Right cardiac atrium (tissue), 5 donors: ENCODE data around the gene FHAD1. TPM values are rescaled to one million over a fixed set of nuclear protein-coding genes. Genes with fewer than 3 reads are reported as not detected.
A peak's percentile ranks its signal among the peaks of the same experiment; 100 is the strongest.

ENCODE experiments used
- ATAC-seq, 2 donors: fragments of 200-7000 bp; cut with Tn5 transposase; one replicate each; pipeline versions ENCODE4 v1.8.0 to v1.9.1; 2020; ENCODE audit warnings: moderate library complexity in 2 of 2, mild to moderate bottlenecking in 1 of 2
- DNase-seq, 3 donors: peaks; one replicate each; pipeline ENCODE4 v3.0.0-alpha.2; 2020
- H3K27ac ChIP-seq: one replicate; pipeline ENCODE4 v1.5.1; 2013; ENCODE audit warnings: mild to moderate bottlenecking, low read length, control low read depth, moderate library complexity
- H3K27me3 ChIP-seq: one replicate; pipeline ENCODE4 v1.6.1; 2013; ENCODE audit not compliant: control insufficient read depth, insufficient read depth
- H3K4me1 ChIP-seq: one replicate; pipeline ENCODE4 v1.6.1; 2013; ENCODE audit warnings: low read length; ENCODE audit not compliant: control insufficient read depth, insufficient read depth
- H3K4me3 ChIP-seq: one replicate; pipeline ENCODE4 v1.5.1; 2013; ENCODE audit warnings: low read length, control low read depth
- H3K9me3 ChIP-seq: one replicate; pipeline ENCODE4 v1.6.1; 2013; ENCODE audit warnings: low read length; ENCODE audit not compliant: control insufficient read depth
- WGBS: extraction: QIAGEN DNeasy Blood & Tissue Kit; methylation state at CpG from one replicate; pipeline ENCODE4 v1.1.7; 2013; 5-methylcytosine and 5-hydroxymethylcytosine counted together
- intact Hi-C, 4 donors: fragments of 100-400 bp; cut with DNase I; formaldehyde crosslinking; loops; one replicate each; pipeline versions ENCODE4 v1.11.0 to v1.14.0; 2022 to 2023
- polyA plus RNA-seq: library from polyadenylated mRNA; stranded (reverse); fragments of 200-250 nt; gene quantifications from one replicate; pipeline ENCODE4 v1.2.3, GENCODE V29; 2013
- total RNA-seq, 4 donors: library from RNA; stranded (reverse); fragmentation: NEBNext Ultra II Directional; extraction: Animal tissue kit (Norgen Biotek cat#: 25700); gene quantifications; one replicate each; pipeline ENCODE4 v1.2.1, GENCODE V29; 2021
- donor health status: healthy with polysubstance abuse.
- donor health status: DM: no; HTN: yes; CAD: no.
- donor health status: DM: no; HTN: no; CAD: no.
- donor health status: DM: no; HTN: yes; CAD: no; lungs with severe emphysema.
- donor health status: DM: yes; HTN: yes; CAD: no.

Gene FHAD1
- total and polyA plus RNA-seq, 5 donors: 0.06 to 1.0 (median 0.17) TPM; not detected in 1

DNA sequence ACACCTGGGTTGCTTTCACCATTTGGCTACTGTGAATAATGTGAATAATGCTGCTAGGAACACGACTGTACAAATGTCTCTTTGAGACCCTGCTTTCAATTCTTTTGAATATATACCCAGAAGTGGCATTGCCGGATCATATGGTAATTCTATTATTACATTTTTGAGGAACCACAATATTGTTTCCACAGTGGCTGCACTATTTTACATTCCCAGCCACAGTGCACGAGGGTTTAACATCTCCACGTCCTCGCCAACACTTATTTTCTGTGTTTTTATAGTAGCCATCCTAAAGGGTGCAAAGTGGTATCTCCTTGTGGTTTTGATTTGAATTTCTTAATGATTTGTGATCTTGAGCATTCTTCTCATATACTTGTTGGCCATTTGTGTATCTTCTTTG, 15.7 kb downstream of the FHAD1 start:
- Histone ChIP-seq H3K27ac (no peak overlapping the region), H3K27me3 (no peaks in the 10 kb centered on the region), H3K4me1 (peaks cover 10% of the 10 kb centered on the region), H3K4me3 (no peak overlapping the region), H3K9me3 (no peaks in the 10 kb centered on the region)
- no peak for ATAC-seq
- no peak for DNase-seq
- 85% methylated on average over 5 of the region's 5 CpGs for WGBS
- intact Hi-C loops: no loop called here

DNA sequence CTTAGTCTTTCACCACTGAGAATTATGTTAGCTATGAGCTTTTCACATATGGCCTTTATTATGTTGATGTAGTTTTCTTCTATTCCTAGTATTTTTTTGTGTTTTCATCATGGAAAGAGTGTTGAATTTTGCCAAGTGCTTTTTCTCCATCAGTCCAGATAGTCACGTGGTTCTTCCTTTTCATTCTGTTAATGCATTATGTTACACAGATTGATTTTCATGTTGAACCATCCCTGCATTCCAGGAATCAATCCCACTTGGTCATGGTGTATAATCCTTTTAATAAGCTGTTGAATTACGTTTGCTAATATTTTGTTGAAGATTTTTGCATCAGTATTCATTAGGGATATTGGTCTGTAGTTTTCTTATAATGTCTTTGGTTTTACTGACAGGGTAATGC, 17.7 kb downstream of the FHAD1 start:
- intact Hi-C loops: no loop called here
- H3K27me3 ChIP-seq: no peaks in the 10 kb centered on the region
- DNase-seq: no peak
- no peak overlapping the region for H3K4me3 ChIP-seq
- peaks cover 9% of the 10 kb centered on the region for H3K4me1 ChIP-seq
- 78% methylated on average over 2 of the region's 2 CpGs for WGBS
- no peak overlapping the region for H3K27ac ChIP-seq
- no peak for ATAC-seq
- H3K9me3 ChIP-seq: no peaks in the 10 kb centered on the region

DNA sequence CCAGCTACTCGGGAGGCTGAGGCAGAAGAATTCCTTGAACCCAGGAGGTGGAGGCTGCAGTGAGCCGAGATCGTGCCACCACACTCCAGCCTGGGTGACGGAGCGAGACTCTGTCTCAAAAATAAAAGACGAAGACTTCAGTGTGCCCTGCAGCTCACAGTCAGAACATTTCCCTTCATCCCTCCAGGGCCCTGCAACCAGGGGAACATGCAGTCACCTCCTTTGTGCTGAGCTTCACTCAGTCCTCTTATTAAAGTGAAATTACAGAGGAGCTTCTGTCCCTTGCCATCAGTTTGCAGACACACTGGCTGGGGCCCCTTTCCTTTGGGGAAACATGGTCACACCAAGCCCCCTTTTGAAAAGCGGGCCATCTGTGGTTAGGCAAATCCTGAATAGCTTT, 24.2 kb downstream of the FHAD1 start:
- intact Hi-C loops: loop anchor here (5.0 kb wide), 3 partner anchors 119 to 144 kb away; partner anchors contain the start of gene TMEM51 (in 3 of the 4)
- no peaks in the 10 kb centered on the region for H3K9me3 ChIP-seq
- ATAC-seq (no peak), DNase-seq (no peak)
- no peak overlapping the region for H3K4me3 ChIP-seq
- no peaks in the 10 kb centered on the region for H3K4me1 ChIP-seq
- WGBS: 76% methylated on average over 6 of the region's 7 CpGs
- H3K27me3 ChIP-seq: no peaks in the 10 kb centered on the region
- H3K27ac ChIP-seq: no peak overlapping the region

DNA sequence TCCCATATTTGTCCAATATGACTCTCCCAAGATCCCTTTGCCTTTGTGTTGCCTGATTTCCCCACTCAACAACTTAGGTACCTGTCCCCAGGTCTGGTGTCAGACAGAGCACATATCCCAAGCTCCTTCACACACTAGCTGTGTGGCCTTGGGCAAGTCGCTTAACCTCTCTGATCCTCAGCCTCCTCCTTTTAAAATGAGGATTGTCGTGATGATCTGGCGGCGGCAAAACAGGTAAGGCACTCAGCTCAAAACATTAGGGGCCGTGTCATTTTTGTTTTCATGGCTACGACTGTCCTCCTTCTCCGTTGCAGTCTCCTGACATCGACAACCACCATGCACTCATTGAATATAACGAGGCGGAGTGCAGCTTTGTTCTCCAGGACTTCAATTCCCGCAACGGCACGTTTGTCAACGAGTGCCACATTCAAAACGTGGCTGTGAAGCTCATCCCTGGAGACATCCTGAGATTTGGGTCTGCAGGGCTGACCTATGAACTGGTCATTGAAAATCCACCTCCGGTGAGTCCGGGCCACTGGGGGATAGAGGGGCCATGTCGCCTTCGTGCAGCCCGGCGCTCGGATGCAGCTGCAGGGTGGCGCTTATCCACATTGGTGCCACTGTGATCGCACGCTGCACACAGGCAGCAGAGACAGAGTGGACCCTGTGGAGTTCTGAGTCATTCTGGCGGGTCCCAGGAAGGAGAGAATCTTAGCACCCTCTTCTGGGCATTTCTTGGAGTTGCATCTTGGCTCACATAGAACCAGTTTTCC, 25.2 kb downstream of the FHAD1 start:
- no peak overlapping the region for H3K4me3 ChIP-seq
- no peak overlapping the region for H3K27ac ChIP-seq
- intact Hi-C loops: loop anchor here (5.0 kb wide), 3 partner anchors 120 to 145 kb away; partner anchors contain the start of gene TMEM51 (in 3 of the 4)
- ATAC-seq (peak; percentile 78 to 90), DNase-seq (peak; percentile 33 to 74 (median 69))
- H3K4me1 ChIP-seq: no peaks in the 10 kb centered on the region
- 32% methylated on average over 26 of the region's 26 CpGs for WGBS
- H3K27me3 ChIP-seq: no peaks in the 10 kb centered on the region
- no peaks in the 10 kb centered on the region for H3K9me3 ChIP-seq

DNA sequence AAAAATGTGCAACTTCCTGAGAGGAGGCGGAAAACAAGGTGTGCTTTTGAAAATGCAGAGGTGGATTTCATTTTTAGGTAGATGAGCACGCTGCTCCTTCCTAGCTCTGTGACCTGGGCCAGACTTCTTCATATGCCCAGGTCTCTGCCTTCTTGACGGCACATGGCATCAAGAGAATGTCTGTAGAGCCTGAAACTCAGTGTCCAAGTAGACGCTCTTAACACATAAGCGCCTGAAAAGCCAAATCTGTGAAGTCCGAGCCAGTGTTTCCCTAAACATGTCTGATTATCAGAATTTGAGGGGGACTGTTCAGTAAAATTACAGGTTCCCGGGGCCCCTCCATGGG, 25.7 kb downstream of the FHAD1 start:
- ATAC-seq: no peak
- WGBS: 40% methylated on average over 7 of the region's 7 CpGs
- Histone ChIP-seq H3K4me3 (no peak overlapping the region), H3K27ac (no peak overlapping the region), H3K4me1 (no peaks in the 10 kb centered on the region), H3K9me3 (no peaks in the 10 kb centered on the region), H3K27me3 (no peaks in the 10 kb centered on the region)
- no peak for DNase-seq
- intact Hi-C loops: loop anchor here (5.0 kb wide), 3 partner anchors 120 to 145 kb away; partner anchors contain the start of gene TMEM51 (in 3 of the 4)

DNA sequence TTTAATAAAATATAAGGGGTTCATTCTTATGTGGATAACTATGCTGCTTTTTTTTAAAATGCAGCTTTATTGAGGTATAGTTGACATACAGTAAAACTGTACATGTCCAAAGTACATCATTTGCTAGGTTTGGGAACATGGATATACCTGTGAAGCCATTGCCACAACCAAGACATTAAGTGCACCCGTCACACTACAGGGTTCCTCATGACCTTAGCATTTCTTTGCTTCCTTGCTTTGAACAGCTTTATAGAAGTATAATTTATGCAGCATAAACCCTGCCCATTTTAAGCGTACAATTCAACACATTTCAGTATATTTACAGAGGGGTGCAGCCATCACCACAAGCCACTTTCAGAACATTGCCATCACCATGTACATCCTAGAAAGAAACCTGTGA, 26.3 kb downstream of the FHAD1 start:
- DNase-seq (no peak), ATAC-seq (no peak)
- Histone ChIP-seq H3K27me3 (no peaks in the 10 kb centered on the region), H3K9me3 (no peaks in the 10 kb centered on the region), H3K4me1 (no peaks in the 10 kb centered on the region), H3K4me3 (no peak overlapping the region), H3K27ac (no peak overlapping the region)
- WGBS: 78% methylated on average over 2 of the region's 2 CpGs
- intact Hi-C loops: loop anchor here (5.0 kb wide), 3 partner anchors 121 to 146 kb away; partner anchors contain the start of gene TMEM51 (in 3 of the 4)

DNA sequence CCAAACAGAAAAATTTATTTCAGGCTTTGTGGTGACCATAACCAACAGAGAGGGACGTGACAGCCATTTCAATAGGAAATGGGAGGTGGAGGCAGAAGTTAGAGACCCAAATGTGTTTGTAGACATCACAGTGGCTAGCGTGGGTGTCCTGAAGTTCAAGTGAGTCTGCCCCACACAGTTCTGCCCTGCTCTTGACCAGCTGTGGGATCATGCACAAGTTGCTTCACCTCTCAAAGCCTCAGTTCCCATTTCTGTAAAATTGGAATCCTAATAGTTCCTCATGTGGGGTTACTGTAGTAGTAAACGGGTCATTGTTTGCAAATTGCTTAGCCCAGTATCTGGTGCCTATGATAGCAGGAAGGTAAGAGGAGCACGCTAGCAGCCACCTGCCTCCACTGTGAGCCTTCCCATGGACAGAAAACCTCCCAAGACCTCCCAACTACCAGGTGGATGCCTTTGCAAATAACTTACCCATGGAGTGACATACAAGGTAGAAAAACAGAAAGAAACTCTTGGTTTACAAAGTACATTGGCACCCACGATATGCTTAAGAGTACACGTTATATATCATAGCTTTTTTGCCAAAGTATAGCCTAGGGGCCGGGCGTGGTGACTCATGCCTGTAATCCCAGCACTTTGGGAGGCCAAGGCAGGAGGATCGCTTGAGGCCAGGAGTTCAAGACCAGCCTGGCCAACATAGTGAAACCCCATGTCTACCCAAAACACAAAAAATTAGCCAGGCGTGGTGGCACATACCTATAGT, 29.1 kb downstream of the FHAD1 start:
- intact Hi-C loops: no loop called here
- H3K4me1 ChIP-seq: no peaks in the 10 kb centered on the region
- DNase-seq (no peak), ATAC-seq (peak in 1 of 2 donors; percentile 32)
- no peaks in the 10 kb centered on the region for H3K9me3 ChIP-seq
- no peak overlapping the region for H3K27ac ChIP-seq
- no peak overlapping the region for H3K4me3 ChIP-seq
- H3K27me3 ChIP-seq: no peaks in the 10 kb centered on the region
- WGBS: 84% methylated on average over 10 of the region's 10 CpGs

DNA sequence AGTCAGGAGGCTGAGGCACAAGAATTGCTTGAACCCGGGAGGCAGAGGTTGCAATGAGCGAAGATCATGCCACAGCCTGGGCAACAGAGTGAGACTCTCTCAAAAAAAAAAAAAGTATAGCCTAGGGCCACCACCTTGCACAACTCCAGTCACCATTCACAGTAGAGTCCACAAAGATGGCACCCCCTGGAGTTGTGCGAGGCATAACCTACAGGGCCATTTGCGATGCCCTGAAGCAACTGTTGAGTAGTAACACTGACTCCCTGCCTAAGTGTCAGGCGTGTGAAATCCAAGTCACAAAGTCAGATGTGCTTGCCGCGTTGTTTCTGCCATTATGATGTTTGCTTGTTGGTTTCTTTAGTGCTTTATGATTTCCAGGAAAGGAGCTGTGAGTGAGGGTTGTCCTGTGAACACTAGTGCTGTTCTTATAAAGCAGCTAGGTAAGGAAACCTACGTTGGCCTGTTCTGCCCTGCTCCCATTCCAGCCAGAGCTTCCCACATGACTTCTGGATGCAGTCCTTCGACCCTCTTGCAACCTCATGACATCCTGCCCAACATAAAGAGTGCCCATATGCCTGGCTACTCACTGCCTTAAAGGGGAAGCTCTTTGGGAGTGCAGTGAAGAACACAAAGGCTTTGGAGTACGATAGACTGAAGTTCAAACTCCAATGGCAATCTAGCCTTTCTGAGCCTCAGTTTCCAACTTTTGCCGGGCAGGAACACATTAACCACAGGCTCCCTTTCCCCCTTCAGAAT, 29.8 kb downstream of the FHAD1 start:
- ATAC-seq (no peak), DNase-seq (no peak)
- no peak overlapping the region for H3K4me3 ChIP-seq
- intact Hi-C loops: no loop called here
- H3K27me3 ChIP-seq: no peaks in the 10 kb centered on the region
- H3K4me1 ChIP-seq: no peaks in the 10 kb centered on the region
- H3K27ac ChIP-seq: no peak overlapping the region
- WGBS: 87% methylated on average over 11 of the region's 11 CpGs
- H3K9me3 ChIP-seq: no peaks in the 10 kb centered on the region

DNA sequence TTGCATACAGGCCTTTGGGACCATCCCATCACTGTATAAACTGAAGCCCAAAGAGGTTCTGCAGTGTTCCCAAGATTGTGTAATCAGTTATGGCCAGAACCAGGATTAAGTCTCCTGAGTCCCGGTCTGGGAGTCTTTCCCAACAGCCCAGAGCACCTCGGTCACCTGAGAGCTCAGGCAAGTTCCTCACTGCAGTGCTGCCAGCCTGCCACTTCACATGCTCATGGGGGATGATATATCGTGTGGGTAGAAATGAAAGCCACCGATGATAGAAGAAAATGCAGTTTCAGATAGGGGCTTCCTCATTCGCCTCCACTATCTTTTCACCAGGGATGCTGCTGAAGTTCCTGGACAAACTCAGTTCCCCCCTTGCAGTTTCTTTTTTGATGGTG, 30.4 kb downstream of the FHAD1 start:
- intact Hi-C loops: no loop called here
- Histone ChIP-seq H3K4me1 (no peaks in the 10 kb centered on the region), H3K27ac (no peak overlapping the region), H3K9me3 (no peaks in the 10 kb centered on the region), H3K27me3 (no peaks in the 10 kb centered on the region), H3K4me3 (no peak overlapping the region)
- WGBS: 83% methylated on average over 5 of the region's 5 CpGs
- ATAC-seq (no peak), DNase-seq (no peak)

DNA sequence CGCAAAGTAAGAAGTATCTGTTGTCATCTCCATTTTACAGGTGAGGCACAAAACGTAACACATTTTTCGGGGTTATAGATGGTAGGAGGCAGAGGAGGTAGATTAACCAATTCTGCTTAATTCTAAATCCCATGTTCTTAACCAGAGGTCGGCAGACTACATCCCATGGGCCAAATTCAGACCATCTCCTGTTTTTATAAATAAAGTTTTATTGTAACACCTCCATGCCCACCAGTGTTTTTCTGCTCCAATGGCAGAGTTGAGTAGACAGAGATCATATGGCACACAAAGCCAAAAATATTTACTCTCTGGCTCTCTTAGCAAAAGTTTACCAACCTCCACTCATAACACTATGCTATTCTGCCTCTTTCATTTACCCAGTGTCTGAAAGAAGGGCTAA, 30.9 kb downstream of the FHAD1 start:
- no peaks in the 10 kb centered on the region for H3K27me3 ChIP-seq
- ATAC-seq: no peak
- no peaks in the 10 kb centered on the region for H3K4me1 ChIP-seq
- intact Hi-C loops: no loop called here
- no peak for DNase-seq
- H3K27ac ChIP-seq: no peak overlapping the region
- no peaks in the 10 kb centered on the region for H3K9me3 ChIP-seq
- H3K4me3 ChIP-seq: no peak overlapping the region
- 93% methylated on average over 4 of the region's 4 CpGs for WGBS
